Measurements from ENCODE around the gene CHRNA1. TPM values are rescaled to one million over a fixed set of nuclear protein-coding genes. Genes with fewer than 3 reads are reported as not detected.

CHRNA1 gene
- polyA plus RNA-seq, 1 of the 3 experiments (the other 2 are of a cell fraction) = 0.02 TPM

- no peaks in the 10 kb centered on the region for H3F3A ChIP-seq (replicated peaks; ENCODE audit: insufficient read depth)
- 87% methylated on average over 4 of the region's 12 CpGs for WGBS (ENCODE audit: low lambda C conversion rate)
- no peaks in the 10 kb centered on the region for H3K9me3 ChIP-seq
- no peak overlapping the region for H3K9ac ChIP-seq
- no peaks in the 10 kb centered on the region for H3K9me2 ChIP-seq
- ChIA-PET CTCF (interaction anchor here (1.0 to 5.4 kb wide), 4 partner anchors 15 to 255 kb away, joined by 3 to 29 read pairs (median 4); no protein-coding TSS in a partner anchor), POLR2A (no interaction called here)
- H3K4me1 ChIP-seq (ENCODE audit: control insufficient read depth in 1 of 2, insufficient read depth in 2 of 2, low read depth in 1 of 2, low read length in 1 of 2) = peaks cover 0 to 8% of the 10 kb centered on the region in 2 experiments; a peak in 1 of 4 replicates
- no peaks in the 10 kb centered on the region for H4K20me1 ChIP-seq (ENCODE audit: insufficient read depth)
- H3K36me3 ChIP-seq (replicated peaks in 1 of 2; ENCODE audit: control insufficient read depth in 1 of 2, insufficient read depth in 2 of 2, low read length in 1 of 2) = no peaks in the 10 kb centered on the region
- peak; percentile 36 for DNase-seq
- H3K4me2 ChIP-seq = no peak overlapping the region
- H2AFZ ChIP-seq (ENCODE audit: low read depth) = peak overlapping the region; percentile 56; the same call in 1 of the 2 replicates
- H3K4me3 ChIP-seq (ENCODE audit: low read depth in 2 of 2, low read length in 1 of 2) = no peak overlapping the region
- peaks cover 21% of the 10 kb centered on the region; the same call in 1 of the 2 replicates for H3K27me3 ChIP-seq (ENCODE audit: insufficient read depth)
- H3K79me2 ChIP-seq (ENCODE audit: insufficient read depth) = no peaks in the 10 kb centered on the region
- no peak overlapping the region for H3K27ac ChIP-seq (ENCODE audit: low read depth in 2 of 2, low read length in 1 of 2)
- TF ChIP-seq RFX5 (IDR thresholded peaks at IDR 0.05; ENCODE audit: low read length) = no peak
- no peak for TF ChIP-seq MXI1 (IDR thresholded peaks at IDR 0.05; ENCODE audit: low read depth, low read length)
- TF ChIP-seq TAF1 (IDR thresholded peaks at IDR 0.05; ENCODE audit: borderline replicate concordance, low read depth, low read length) = no peak
- TF ChIP-seq FOXM1 (IDR thresholded peaks at IDR 0.05; ENCODE audit: low read depth) = no peak
- no peak for TF ChIP-seq GABPA (IDR thresholded peaks at IDR 0.05; ENCODE audit: low read depth)
- TF ChIP-seq NRF1 (IDR thresholded peaks at IDR 0.05; ENCODE audit: low read depth, low read length) = no peak
- TF ChIP-seq TEAD4 (IDR thresholded peaks at IDR 0.05; ENCODE audit: borderline replicate concordance, insufficient read depth) = no peak
- TF ChIP-seq, protein P1, sequence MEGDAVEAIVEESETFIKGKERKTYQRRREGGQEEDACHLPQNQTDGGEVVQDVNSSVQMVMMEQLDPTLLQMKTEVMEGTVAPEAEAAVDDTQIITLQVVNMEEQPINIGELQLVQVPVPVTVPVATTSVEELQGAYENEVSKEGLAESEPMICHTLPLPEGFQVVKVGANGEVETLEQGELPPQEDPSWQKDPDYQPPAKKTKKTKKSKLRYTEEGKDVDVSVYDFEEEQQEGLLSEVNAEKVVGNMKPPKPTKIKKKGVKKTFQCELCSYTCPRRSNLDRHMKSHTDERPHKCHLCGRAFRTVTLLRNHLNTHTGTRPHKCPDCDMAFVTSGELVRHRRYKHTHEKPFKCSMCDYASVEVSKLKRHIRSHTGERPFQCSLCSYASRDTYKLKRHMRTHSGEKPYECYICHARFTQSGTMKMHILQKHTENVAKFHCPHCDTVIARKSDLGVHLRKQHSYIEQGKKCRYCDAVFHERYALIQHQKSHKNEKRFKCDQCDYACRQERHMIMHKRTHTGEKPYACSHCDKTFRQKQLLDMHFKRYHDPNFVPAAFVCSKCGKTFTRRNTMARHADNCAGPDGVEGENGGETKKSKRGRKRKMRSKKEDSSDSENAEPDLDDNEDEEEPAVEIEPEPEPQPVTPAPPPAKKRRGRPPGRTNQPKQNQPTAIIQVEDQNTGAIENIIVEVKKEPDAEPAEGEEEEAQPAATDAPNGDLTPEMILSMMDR (IDR thresholded peaks at IDR 0.05) = no peak
- TF ChIP-seq RCOR1 (IDR thresholded peaks at IDR 0.05; ENCODE audit: low read length) = no peak
- no peak for TF ChIP-seq CHD2 (IDR thresholded peaks at IDR 0.05; ENCODE audit: low read length, partially characterized antibody)
- TF ChIP-seq EZH2phosphoT487 (IDR thresholded peaks at IDR 0.05; ENCODE audit: borderline replicate concordance, low read depth) = no peak
- TF ChIP-seq IRF3 (IDR thresholded peaks at IDR 0.05; ENCODE audit: low read depth, low read length) = no peak
- no peak for TF ChIP-seq REST (IDR thresholded peaks at IDR 0.05; ENCODE audit: low read depth, low read length)
- no peak for TF ChIP-seq SIN3A (IDR thresholded peaks at IDR 0.05; ENCODE audit: borderline replicate concordance, low read depth, low read length)
- TF ChIP-seq MEF2A (IDR thresholded peaks at IDR 0.05; ENCODE audit: borderline replicate concordance, low read depth) = no peak
- no peak for TF ChIP-seq USF1 (IDR thresholded peaks at IDR 0.05; ENCODE audit: borderline replicate concordance, low read depth)
- TF ChIP-seq SMC3 (IDR thresholded peaks at IDR 0.05; ENCODE audit: low read depth, low read length) = no peak
- TF ChIP-seq, protein P2, sequence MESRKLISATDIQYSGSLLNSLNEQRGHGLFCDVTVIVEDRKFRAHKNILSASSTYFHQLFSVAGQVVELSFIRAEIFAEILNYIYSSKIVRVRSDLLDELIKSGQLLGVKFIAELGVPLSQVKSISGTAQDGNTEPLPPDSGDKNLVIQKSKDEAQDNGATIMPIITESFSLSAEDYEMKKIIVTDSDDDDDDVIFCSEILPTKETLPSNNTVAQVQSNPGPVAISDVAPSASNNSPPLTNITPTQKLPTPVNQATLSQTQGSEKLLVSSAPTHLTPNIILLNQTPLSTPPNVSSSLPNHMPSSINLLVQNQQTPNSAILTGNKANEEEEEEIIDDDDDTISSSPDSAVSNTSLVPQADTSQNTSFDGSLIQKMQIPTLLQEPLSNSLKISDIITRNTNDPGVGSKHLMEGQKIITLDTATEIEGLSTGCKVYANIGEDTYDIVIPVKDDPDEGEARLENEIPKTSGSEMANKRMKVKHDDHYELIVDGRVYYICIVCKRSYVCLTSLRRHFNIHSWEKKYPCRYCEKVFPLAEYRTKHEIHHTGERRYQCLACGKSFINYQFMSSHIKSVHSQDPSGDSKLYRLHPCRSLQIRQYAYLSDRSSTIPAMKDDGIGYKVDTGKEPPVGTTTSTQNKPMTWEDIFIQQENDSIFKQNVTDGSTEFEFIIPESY (IDR thresholded peaks at IDR 0.05; ENCODE audit: borderline replicate concordance, low read depth) = no peak
- TF ChIP-seq POLR2AphosphoS5 (IDR thresholded peaks at IDR 0.05; ENCODE audit: low read depth, low read length) = no peak
- no peak for TF ChIP-seq YY1 (IDR thresholded peaks at IDR 0.05; ENCODE audit: low read depth)
These were observed 33.6 kb downstream of the CHRNA1 start for GRCh38 chr2:174730698-174731018.
